Fibroblast of villous mesenchyme (primary cell): ENCODE results near the gene MUC20. TPM values are rescaled to one million over a fixed set of nuclear protein-coding genes. Genes with fewer than 3 reads are reported as not detected.
"Not testable (repeated sequence)": the region's sequence is repeated elsewhere in the genome, so short reads cannot be mapped to it uniquely, and the experiment has no call there.

Experiments
- DNase-seq: peaks from one replicate; pipeline ENCODE4 v3.0.0-alpha.2; 2010; ENCODE audit warnings: low read depth
- H3K4me3 ChIP-seq: 2 replicates; pipeline ENCODE4 v1.5.1; 2011; ENCODE audit warnings: low read depth, mild to moderate bottlenecking, low read length
- CTCF ChIP-seq: IDR thresholded peaks from 2 replicates; pipeline ENCODE4 v1.5.1; 2012; ENCODE audit warnings: low read depth, mild to moderate bottlenecking, low read length; ENCODE audit not compliant: insufficient read depth
- total RNA-seq: library from RNA; depleted of rRNA; stranded (reverse); fragments of >200 nt; gene quantifications from 2 replicates; pipeline ENCODE4 v1.2.3, GENCODE V29; 2012

Gene MUC20
- total RNA-seq, 1 donor: 0.43 TPM

GRCh38 chr3:195738274-195739044 is 17.7 kb downstream of the MUC20 start:
- TF ChIP-seq CTCF: no peak
- DNase-seq: no peak
- no peak overlapping the region for H3K4me3 ChIP-seq

GRCh38 chr3:195739561-195740111 is 18.9 kb downstream of the MUC20 start:
- no peak overlapping the region for H3K4me3 ChIP-seq
- DNase-seq: no peak
- TF ChIP-seq CTCF: no peak

- DNase-seq: no peak
- no peak overlapping the region for H3K4me3 ChIP-seq
- TF ChIP-seq CTCF: no peak
These were observed 23.7 kb downstream of the MUC20 start for GRCh38 chr3:195744437-195744836.

GRCh38 chr3:195746346-195746745 is 25.6 kb downstream of the MUC20 start:
- no peak overlapping the region for H3K4me3 ChIP-seq
- DNase-seq: no peak
- TF ChIP-seq CTCF: no peak

GRCh38 chr3:195746751-195747150 is 26.0 kb downstream of the MUC20 start:
- TF ChIP-seq CTCF: no peak
- DNase-seq: no peak
- H3K4me3 ChIP-seq: no peak overlapping the region

GRCh38 chr3:195748661-195749060 is 27.9 kb downstream of the MUC20 start:
- no peak for TF ChIP-seq CTCF

GRCh38 chr3:195749101-195749500 is 28.3 kb downstream of the MUC20 start:
- DNase-seq: not testable (repeated sequence)

More at GRCh38 chr3:195748661-195749060, 27.9 kb downstream of the MUC20 start:
- no peak for DNase-seq
- no peak overlapping the region for H3K4me3 ChIP-seq

More at GRCh38 chr3:195749101-195749500, 28.3 kb downstream of the MUC20 start:
- H3K4me3 ChIP-seq: not testable (repeated sequence)
